Measurements from ENCODE around the gene CAPNS1. TPM values are rescaled to one million over a fixed set of nuclear protein-coding genes. Genes with fewer than 3 reads are reported as not detected.

Gene CAPNS1
- total RNA-seq = 123 TPM

GRCh38 chr19:36139473-36140303, at the start of gene CAPNS1:
TSS of gene CAPNS1 (plus strand) at chr19:36140066. CDS start at chr19:36141012, 946 bp downstream.

GRCh38 chr19:36110487-36111199, 29.2 kb upstream of the CAPNS1 start, which contains the start of gene OVOL3:
TSS of gene OVOL3 (plus strand) at chr19:36111143. CDS start at chr19:36111203, 60 bp downstream.

DNA sequence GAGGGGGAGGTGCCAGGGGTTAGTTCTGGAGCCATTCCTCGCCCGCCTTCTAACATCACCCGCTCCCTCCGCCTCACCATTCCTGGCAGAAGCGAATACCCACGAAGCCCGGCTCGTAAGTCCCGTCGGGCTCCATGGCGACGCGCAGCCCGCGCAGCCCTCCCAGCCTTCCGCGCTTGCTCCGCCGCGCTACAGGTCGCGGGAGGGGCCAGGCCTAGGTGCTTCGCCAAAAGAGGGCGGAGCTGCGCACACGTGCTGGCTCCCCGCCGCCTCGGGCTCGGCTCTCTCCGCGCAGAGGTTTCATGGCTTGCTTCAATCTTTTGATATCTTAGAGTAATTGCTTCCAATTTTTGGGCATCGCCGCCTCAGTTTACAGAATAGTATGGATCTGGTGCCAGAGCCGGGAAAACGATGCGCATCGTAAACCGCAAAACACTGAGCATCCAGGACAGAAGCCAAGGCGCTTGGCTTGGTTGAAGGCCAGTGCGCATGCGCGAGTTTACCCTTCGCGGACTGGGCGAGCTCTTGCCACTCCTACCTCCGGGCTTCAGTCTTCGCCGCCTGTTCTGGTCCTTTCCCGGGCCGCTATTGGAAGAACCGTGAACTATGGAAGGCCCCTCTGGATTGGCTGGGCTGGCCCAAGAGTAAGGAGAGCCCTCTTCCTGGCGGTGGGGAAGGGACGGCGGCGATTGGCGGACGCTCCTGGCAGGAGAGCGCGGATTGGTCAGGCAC, 25.0 kb upstream of the CAPNS1 start, which contains the start of gene POLR2I:
POLR2I (minus strand) TSS at position 155 of the 732 bp plus-strand sequence; CDS start at position 136, 19 bp downstream.

DNA sequence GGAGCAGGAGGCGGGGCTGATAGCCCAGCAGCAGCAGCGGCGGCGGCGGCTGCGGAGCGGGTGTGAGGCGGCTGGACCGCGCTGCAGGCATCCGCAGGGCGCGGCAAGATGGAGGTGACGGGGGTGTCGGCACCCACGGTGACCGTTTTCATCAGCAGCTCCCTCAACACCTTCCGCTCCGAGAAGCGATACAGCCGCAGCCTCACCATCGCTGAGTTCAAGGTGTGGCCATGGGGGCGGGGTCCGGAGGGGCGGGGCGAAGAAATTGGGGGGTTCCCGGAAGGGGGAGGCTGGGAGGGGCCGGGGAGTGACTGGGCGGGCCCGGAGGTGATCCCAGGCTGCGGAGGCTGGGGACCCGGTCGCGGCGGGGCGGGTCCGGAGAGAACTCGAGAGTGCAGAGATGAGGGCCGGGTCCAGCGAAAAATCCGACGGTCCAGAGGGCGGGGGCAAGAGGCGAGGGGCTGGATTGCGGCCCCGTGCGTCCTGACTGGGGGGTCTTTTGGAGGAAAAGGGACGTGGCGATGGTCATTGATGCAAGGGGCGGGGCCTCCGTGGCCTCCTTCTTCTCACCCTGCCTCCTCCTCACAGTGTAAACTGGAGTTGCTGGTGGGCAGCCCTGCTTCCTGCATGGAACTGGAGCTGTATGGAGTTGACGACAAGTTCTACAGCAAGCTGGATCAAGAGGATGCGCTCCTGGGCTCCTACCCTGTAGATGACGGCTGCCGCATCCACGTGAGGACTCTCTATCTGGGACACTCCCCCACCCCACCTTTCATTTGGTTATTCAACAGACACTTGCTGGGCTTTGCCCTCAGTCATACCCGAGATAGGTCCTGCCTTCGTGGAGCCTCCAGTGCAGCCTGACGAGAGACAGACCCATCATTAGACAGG, 24.2 kb upstream of the CAPNS1 start, which contains the start of gene TBCB:
TBCB (plus strand) TSS at position 16 of the 891 bp plus-strand sequence; CDS start at position 109, 93 bp downstream.

GRCh38 chr19:36152352-36153091, 12.7 kb downstream of the CAPNS1 start, which contains the start of gene COX7A1:
TSS of gene COX7A1 (minus strand) at chr19:36152447. CDS start at chr19:36152407, 40 bp downstream.

Other genes with a start within 250 kb of the CAPNS1 start
- 6.8 TPM for gene NFKBID, start 239.5 kb upstream of the CAPNS1 start, total RNA-seq
- gene HCST, start 237.5 kb upstream of the CAPNS1 start, total RNA-seq = not detected
- gene TYROBP, start 231.8 kb upstream of the CAPNS1 start, total RNA-seq = 10.4 TPM
- gene LRFN3, start 203.7 kb upstream of the CAPNS1 start, total RNA-seq = 5.4 TPM
- 32.9 TPM for gene SDHAF1, start 144.9 kb upstream of the CAPNS1 start, total RNA-seq
- not detected for gene SYNE4, start 131.3 kb upstream of the CAPNS1 start, total RNA-seq
- 9.4 TPM for gene ALKBH6, start 125.9 kb upstream of the CAPNS1 start, total RNA-seq
- gene CLIP3, start 107.2 kb upstream of the CAPNS1 start, total RNA-seq = 34.6 TPM
- gene THAP8, start 85.8 kb upstream of the CAPNS1 start, total RNA-seq = 7.6 TPM
- gene WDR62, start 85.2 kb upstream of the CAPNS1 start, total RNA-seq = 6.4 TPM
- not detected for gene OVOL3, start 28.9 kb upstream of the CAPNS1 start, total RNA-seq
- 28.0 TPM for gene POLR2I, start 25.2 kb upstream of the CAPNS1 start, total RNA-seq
- gene TBCB, start 24.6 kb upstream of the CAPNS1 start, total RNA-seq = 134 TPM
- gene COX7A1, start 12.4 kb downstream of the CAPNS1 start, total RNA-seq = 3.6 TPM
- gene ZNF565, start 74.6 kb downstream of the CAPNS1 start, total RNA-seq = 11.3 TPM
- gene ZNF146, start 75.0 kb downstream of the CAPNS1 start, total RNA-seq = 163 TPM
- gene ZFP14, start 239.1 kb downstream of the CAPNS1 start, total RNA-seq = 33.5 TPM